Measurements from ENCODE around the gene MYOM1.
"Not testable (repeated sequence)": the region's sequence is repeated elsewhere in the genome, so short reads cannot be mapped to it uniquely, and the experiment has no call there.

MYOM1 gene

DNA sequence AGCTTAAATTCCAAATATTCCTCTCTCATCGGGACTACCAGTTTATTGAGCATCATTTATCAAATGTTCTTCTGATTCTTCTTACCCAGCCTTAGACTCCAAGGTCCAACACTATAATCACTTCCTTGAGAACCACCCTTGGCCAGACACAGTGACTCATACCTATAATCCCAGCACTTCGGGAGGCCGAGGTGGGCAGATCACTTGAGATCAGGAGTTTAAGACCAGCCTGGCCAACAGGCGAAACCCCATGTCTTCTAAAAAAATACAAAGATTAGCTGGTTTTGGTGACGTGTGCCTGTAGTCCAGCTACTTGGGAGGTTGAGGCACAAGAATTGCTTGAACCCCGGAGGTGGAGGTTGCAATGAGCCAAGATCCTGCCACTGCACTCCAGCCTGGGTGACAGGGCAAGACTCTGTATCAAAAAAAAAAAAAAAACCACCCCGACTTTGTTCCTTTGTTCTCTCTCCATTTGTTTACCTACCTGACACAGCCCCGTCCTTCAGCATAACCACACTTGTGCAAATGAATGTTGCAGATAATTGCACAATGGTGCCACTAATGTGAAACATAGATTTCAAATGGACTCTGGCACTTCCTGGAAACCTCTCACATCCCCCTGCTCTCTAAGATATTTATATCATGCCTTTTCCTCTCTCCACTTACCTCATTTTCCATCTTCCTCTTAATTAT, 167.9 kb downstream of the MYOM1 start:
- FAIRE-seq: no peak

DNA sequence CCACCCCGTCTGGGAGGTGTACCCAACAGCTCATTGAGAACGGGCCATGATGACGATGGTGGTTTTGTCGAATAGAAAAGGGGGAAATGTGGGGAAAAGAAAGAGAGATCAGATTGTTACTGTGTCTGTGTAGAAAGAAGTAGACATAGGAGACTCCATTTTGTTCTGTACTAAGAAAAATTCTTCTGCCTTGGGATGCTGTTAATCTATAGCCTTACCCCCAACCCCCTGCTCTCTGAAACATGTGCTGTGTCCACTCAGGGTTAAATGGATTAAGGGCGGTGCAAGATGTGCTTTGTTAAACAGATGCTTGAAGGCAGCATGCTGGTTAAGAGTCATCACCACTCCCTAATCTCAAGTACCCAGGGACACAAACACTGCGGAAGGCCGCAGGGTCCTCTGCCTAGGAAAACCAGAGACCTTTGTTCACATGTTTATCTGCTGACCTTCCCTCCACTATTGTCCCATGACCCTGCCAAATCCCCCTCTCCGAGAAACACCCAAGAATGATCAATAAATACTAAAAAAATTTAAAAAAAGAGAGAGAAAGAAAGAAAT, 169.8 kb downstream of the MYOM1 start:
- not testable (repeated sequence) for FAIRE-seq

- no peak for FAIRE-seq
Observed at GRCh38 chr18:3048820-3049349, 170.9 kb downstream of the MYOM1 start.

DNA sequence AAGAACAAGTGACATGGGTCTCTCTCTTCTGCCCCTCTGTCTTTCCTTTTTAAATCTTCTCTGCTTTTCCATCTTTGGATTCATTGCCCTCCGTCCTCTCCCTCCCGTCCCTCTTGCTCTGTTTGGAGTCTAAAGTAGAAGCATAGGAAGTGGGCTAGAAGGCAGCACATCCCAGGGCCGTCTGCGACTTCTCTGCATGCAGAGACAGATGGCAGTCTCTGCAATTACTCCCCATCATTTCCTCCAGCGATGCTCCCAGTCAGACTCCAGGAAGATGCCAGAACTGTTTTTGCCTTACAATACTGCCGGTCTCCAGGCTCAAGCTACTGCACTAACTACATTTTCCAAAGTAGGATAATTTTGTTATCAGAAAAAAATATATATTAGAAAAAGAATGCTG, 171.6 kb downstream of the MYOM1 start:
- no peak for FAIRE-seq

DNA sequence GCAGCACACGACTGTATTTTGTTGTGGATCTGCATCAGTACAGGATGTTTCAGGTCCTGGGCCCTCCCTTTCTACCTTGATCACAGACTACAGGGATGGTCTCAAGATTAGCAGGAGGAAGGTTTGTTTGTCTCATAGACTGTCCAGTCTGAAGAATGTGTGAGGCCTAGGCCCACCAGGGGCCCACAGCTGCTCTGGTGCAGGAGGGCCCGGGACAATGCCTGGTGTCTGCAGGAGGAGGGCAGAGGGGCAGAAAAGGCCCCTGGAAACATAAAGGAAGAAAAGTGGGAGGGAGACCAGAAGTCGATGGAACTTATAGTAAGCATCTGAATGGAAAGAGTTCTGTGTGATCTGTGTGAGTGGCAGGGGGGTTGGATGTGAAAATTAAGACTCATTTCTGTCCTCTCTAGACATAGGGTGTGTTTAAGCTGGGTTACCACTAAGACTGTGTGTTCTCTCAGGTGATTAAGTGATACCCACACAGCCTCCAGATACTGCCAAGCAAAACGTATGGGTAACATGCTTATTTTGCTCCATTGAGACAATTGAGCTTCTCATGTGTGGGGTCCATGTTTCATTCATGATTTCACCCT, 173.5 kb downstream of the MYOM1 start:
- FAIRE-seq: no peak

- no peak for FAIRE-seq
Observed at GRCh38 chr18:3044931-3045698, 174.7 kb downstream of the MYOM1 start.

GRCh38 chr18:3042379-3042778, 177.4 kb downstream of the MYOM1 start:
- FAIRE-seq: no peak

GRCh38 chr18:3041843-3042242, 177.9 kb downstream of the MYOM1 start:
- FAIRE-seq: no peak

- FAIRE-seq: no peak
Observed at GRCh38 chr18:3040881-3041280, 178.9 kb downstream of the MYOM1 start.

DNA sequence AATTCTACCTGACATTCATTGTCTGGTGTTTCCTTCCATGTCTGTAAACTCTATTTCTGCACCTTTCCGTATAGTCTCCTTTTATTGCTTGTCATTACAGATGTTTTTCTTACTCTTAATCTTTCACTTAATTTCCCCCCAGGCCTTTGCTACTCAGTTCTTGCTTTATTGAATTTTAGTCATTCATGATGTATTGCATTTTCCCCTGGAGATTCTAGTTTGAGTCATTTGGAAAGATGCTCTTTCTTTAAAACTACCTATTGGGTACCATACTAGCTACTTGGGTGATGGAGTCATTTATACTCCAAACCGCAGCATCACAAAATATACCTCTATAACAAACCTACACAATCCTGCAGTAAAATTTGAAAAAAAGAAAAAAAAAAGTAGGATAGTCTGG, 179.6 kb downstream of the MYOM1 start:
- FAIRE-seq: no peak

DNA sequence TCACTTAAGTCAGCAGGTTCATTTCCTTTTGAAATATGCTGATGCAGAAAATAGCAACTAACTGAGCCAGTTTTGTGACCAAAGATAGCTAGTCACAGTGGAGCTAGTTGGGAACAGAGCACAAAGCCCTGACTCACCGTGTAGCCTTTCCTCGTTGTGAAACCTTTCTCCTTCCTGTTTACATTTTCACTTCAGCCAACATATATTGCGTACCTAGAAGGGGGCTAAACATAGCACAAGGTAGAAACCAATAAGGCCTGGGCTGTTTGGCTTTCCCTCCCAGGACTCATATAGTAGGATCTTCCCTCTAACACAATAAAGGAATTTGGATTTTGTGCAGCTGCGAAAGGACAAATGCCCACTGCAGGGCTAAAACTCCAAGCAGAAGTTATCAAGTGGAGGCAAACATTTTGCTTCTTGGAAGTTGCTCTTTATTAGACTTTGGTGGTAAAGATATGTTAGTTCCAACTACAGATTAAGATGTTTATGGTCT, 182.3 kb downstream of the MYOM1 start:
- no peak for FAIRE-seq

DNA sequence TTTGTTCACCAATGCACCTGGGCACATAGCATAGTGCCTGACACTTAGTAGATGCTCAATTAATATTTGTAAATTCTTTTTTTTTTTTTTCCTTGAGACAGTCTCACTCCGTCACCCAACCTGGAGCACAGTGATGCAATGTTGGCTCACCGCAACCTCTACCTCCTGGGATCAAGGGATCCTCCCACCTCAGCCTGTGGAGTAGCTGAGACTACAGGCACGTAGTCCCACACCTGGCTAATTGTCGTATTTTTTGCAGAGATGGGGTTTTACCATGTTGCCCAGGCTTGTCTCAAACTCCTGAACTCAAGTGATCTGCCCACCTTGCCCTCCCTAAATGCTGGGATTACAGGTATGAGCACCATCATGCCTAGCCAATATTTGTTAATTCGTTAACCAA, 183.7 kb downstream of the MYOM1 start:
- FAIRE-seq: no peak

- no peak for FAIRE-seq
Observed at GRCh38 chr18:3035635-3036034, 184.1 kb downstream of the MYOM1 start.

GRCh38 chr18:3032721-3033120, 187.0 kb downstream of the MYOM1 start:
- FAIRE-seq: no peak

- no peak for FAIRE-seq
Observed at GRCh38 chr18:3029215-3029952, 190.4 kb downstream of the MYOM1 start.

GRCh38 chr18:3028115-3028514, 191.7 kb downstream of the MYOM1 start:
- not testable (repeated sequence) for FAIRE-seq

DNA sequence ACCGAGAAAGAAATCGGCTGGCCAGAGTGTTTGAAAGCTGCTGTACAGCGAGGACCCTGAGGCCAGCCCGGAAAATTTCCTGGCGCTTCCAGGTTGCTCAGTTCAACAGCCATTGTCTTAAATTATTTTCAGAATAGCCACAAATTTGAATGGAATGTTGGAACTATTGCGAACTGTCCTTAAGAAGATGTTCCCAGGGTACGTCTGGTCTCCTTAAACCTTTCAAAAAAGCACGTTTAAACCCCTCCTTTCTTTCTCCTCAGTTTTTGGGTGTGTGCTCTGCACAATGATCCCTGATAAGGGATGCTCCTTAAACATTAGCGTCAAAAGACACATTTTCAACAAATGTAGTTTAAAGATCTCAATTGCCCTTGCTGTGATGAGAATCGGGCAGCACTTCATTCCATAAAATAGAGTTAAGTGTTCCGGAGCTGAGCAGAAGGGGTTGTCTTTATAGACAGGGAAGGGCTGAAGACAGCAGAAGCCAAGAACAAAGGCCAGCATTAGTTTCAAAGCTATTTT, 192.3 kb downstream of the MYOM1 start:
- FAIRE-seq: no peak

GRCh38 chr18:3025544-3025943, 194.2 kb downstream of the MYOM1 start:
- no peak for FAIRE-seq

DNA sequence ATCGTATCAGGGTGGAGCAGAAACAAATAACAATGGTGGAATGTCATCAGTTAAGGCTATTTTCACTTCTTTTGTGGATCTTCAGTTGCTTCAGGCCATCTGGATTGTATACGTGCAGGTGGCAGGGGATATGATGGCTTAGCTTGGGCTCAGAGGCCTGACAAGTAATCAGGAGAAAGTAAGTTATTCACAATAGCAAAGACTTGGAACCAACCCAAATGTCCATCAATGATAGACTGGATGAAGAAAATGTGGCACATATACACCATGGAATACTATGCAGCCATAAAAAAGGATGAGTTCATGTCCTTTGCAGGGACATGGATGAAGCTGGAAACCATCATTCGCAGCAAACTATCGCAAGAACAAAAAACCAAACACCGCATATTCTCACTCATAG, 196.2 kb downstream of the MYOM1 start:
- not testable (repeated sequence) for FAIRE-seq

All from TTC549 (cell line).